Spinal cord (tissue), 10 donors: ENCODE data around the gene NKX2-3. TPM values are rescaled to one million over a fixed set of nuclear protein-coding genes. Genes with fewer than 3 reads are reported as not detected.

Experiments
- DNase-seq, 6 donors: peaks; one replicate each; pipeline versions ENCODE4 v3.0.0 to v3.0.0-alpha.2; 2013 to 2015; ENCODE audit warnings: low spot score in 6 of 6, low read depth in 4 of 6
- H3K27ac ChIP-seq: one replicate; pipeline ENCODE4 v1.5.1; 2013; ENCODE audit warnings: low read depth, low read length, control low read depth
- H3K27me3 ChIP-seq: one replicate; pipeline ENCODE4 v1.6.1; 2013; ENCODE audit warnings: low read length; ENCODE audit not compliant: control insufficient read depth, insufficient read depth
- H3K36me3 ChIP-seq: one replicate; pipeline ENCODE4 v1.6.1; 2013; ENCODE audit warnings: low read length; ENCODE audit not compliant: control insufficient read depth, insufficient read depth
- H3K4me1 ChIP-seq: one replicate; pipeline ENCODE4 v1.6.1; 2013; ENCODE audit warnings: low read length; ENCODE audit not compliant: control insufficient read depth, insufficient read depth
- H3K4me3 ChIP-seq: one replicate; pipeline ENCODE4 v1.5.1; 2013; ENCODE audit warnings: low read depth, low read length, control low read depth
- H3K9me3 ChIP-seq: one replicate; pipeline ENCODE4 v1.6.1; 2013; ENCODE audit warnings: low read length; ENCODE audit not compliant: control insufficient read depth, insufficient read depth
- WGBS: methylation state at CpG from one replicate; pipeline ENCODE4 v1.1.5; 2013; ENCODE audit warnings: missing lambda C conversion rate; ENCODE audit not compliant: insufficient coverage; 5-methylcytosine and 5-hydroxymethylcytosine counted together
- polyA plus RNA-seq, 2 donors: library from polyadenylated mRNA; unstranded; fragments of 120-200 nt; gene quantifications; one replicate each; pipeline ENCODE4 v1.2.1, GENCODE V29; 2013; ENCODE audit not compliant: insufficient read length in 2 of 2
- total RNA-seq, 2 donors: library from RNA; depleted of rRNA in 1 of 2; stranded (reverse); fragments of 120-200 nt in 1 of 2; fragments of >200 nt in 1 of 2; gene quantifications; one replicate each; pipeline versions ENCODE4 v1.2.3 to v1.2.4, GENCODE V29; 2013 to 2014
- donor health status: healthy.

NKX2-3 gene
- total and polyA plus RNA-seq, 4 donors = not detected

GRCh38 chr10:99526861-99527504 is 5.8 kb upstream of the NKX2-3 start:
- H3K27me3 ChIP-seq = peaks cover 99% of the 10 kb centered on the region
- 9% methylated on average over 24 of the region's 24 CpGs for WGBS

GRCh38 chr10:99527526-99528493 is 4.9 kb upstream of the NKX2-3 start:
- H3K36me3 ChIP-seq = no peaks in the 10 kb centered on the region
- peaks cover 99% of the 10 kb centered on the region for H3K27me3 ChIP-seq
- no peak overlapping the region for H3K4me3 ChIP-seq
- peaks cover 25% of the 10 kb centered on the region for H3K4me1 ChIP-seq
- 4% methylated on average over 42 of the region's 56 CpGs for WGBS
- no peak overlapping the region for H3K27ac ChIP-seq
- DNase-seq = peak in 2 of 6 donors; percentile 55 to 63
- H3K9me3 ChIP-seq = peaks cover 1% of the 10 kb centered on the region

More at GRCh38 chr10:99526861-99527504, 5.8 kb upstream of the NKX2-3 start:
- Histone ChIP-seq H3K4me1 (peaks cover 23% of the 10 kb centered on the region), H3K36me3 (no peaks in the 10 kb centered on the region), H3K9me3 (peaks cover 1% of the 10 kb centered on the region), H3K27ac (no peak overlapping the region), H3K4me3 (no peak overlapping the region)
- DNase-seq = no peak

- WGBS = no CpG with 5 or more reads among the region's 10 CpGs
- DNase-seq = peak in 2 of 6 donors; percentile 55 to 69
- peaks cover 1% of the 10 kb centered on the region for H3K9me3 ChIP-seq
- H3K4me3 ChIP-seq = no peak overlapping the region
- H3K36me3 ChIP-seq = no peaks in the 10 kb centered on the region
- H3K27ac ChIP-seq = no peak overlapping the region
- peaks cover 99% of the 10 kb centered on the region for H3K27me3 ChIP-seq
- H3K4me1 ChIP-seq = peaks cover 27% of the 10 kb centered on the region
These were observed 4.0 kb upstream of the NKX2-3 start for GRCh38 chr10:99528494-99529441.

- no peak overlapping the region for H3K4me3 ChIP-seq
- peaks cover 1% of the 10 kb centered on the region for H3K9me3 ChIP-seq
- WGBS = 1% methylated on average over 18 of the region's 22 CpGs
- H3K36me3 ChIP-seq = no peaks in the 10 kb centered on the region
- peaks cover 31% of the 10 kb centered on the region for H3K4me1 ChIP-seq
- DNase-seq = peak in 2 of 6 donors; percentile 42 to 68
- no peak overlapping the region for H3K27ac ChIP-seq
- peaks cover 99% of the 10 kb centered on the region for H3K27me3 ChIP-seq
These were observed 3.1 kb upstream of the NKX2-3 start for GRCh38 chr10:99529591-99530107.

- Histone ChIP-seq H3K4me3 (no peak overlapping the region), H3K4me1 (peaks cover 35% of the 10 kb centered on the region), H3K27me3 (peaks cover 98% of the 10 kb centered on the region), H3K9me3 (peaks cover 1% of the 10 kb centered on the region), H3K36me3 (no peaks in the 10 kb centered on the region), H3K27ac (no peak overlapping the region)
- 2% methylated on average over 41 of the region's 46 CpGs for WGBS
- DNase-seq = peak in 1 of 6 donors; percentile 29
These were observed 2.4 kb upstream of the NKX2-3 start for GRCh38 chr10:99530108-99531025.

- Histone ChIP-seq H3K27ac (no peak overlapping the region), H3K27me3 (peaks cover 98% of the 10 kb centered on the region), H3K4me1 (peaks cover 41% of the 10 kb centered on the region), H3K4me3 (no peak overlapping the region), H3K9me3 (peaks cover 1% of the 10 kb centered on the region), H3K36me3 (no peaks in the 10 kb centered on the region)
- no peak for DNase-seq
- WGBS = 2% methylated on average over 40 of the region's 40 CpGs
These were observed 1.6 kb upstream of the NKX2-3 start for GRCh38 chr10:99531026-99531695.

- no peak for DNase-seq
- H3K4me1 ChIP-seq = peaks cover 48% of the 10 kb centered on the region
- 26% methylated on average over 22 of the region's 25 CpGs for WGBS
- peaks cover 98% of the 10 kb centered on the region for H3K27me3 ChIP-seq
- H3K4me3 ChIP-seq = no peak overlapping the region
- peaks cover 1% of the 10 kb centered on the region for H3K9me3 ChIP-seq
- H3K36me3 ChIP-seq = no peaks in the 10 kb centered on the region
- no peak overlapping the region for H3K27ac ChIP-seq
These were observed 797 bp upstream of the NKX2-3 start for GRCh38 chr10:99531696-99532593.
